GM18868 (cell line): Measurements from ENCODE around the gene SNAPC4.
"Not testable (repeated sequence)": the region's sequence is repeated elsewhere in the genome, so short reads cannot be mapped to it uniquely, and the experiment has no call there.

ENCODE experiments used
- ATAC-seq: cut with Tn5 transposase; IDR thresholded peaks from one replicate; pipeline ENCODE4 v1.9.1; 2021; ENCODE audit warnings: mild to moderate bottlenecking, moderate library complexity; ENCODE audit not compliant: unreplicated experiment

The SNAPC4 gene

GRCh38 chr9:136359774-136360718 lies 39.9 kb downstream of the SNAPC4 start:
- ATAC-seq = no peak

GRCh38 chr9:136358888-136359287 lies 41.1 kb downstream of the SNAPC4 start:
- no peak for ATAC-seq

- ATAC-seq = no peak
Observed at GRCh38 chr9:136358016-136358415, 42.0 kb downstream of the SNAPC4 start.

GRCh38 chr9:136357202-136357725 lies 42.7 kb downstream of the SNAPC4 start:
- ATAC-seq = no peak

GRCh38 chr9:136355616-136356557 lies 44.1 kb downstream of the SNAPC4 start:
- no peak for ATAC-seq

GRCh38 chr9:136354592-136355085 lies 45.3 kb downstream of the SNAPC4 start:
- no peak for ATAC-seq

GRCh38 chr9:136353757-136354488 lies 46.0 kb downstream of the SNAPC4 start:
- no peak for ATAC-seq

- no peak for ATAC-seq
Observed at GRCh38 chr9:136353088-136353487, 46.9 kb downstream of the SNAPC4 start.

- no peak for ATAC-seq
Observed at GRCh38 chr9:136352682-136353081, 47.3 kb downstream of the SNAPC4 start.

GRCh38 chr9:136351868-136352267 lies 48.1 kb downstream of the SNAPC4 start:
- ATAC-seq = not testable (repeated sequence)

GRCh38 chr9:136351252-136351800 lies 48.6 kb downstream of the SNAPC4 start:
- ATAC-seq = no peak
